Mesendoderm (in vitro differentiated cells): ENCODE results near the gene ZFYVE1.
"Not testable (repeated sequence)": the region's sequence is repeated elsewhere in the genome, so short reads cannot be mapped to it uniquely, and the experiment has no call there.

Source experiments
- DNase-seq: peaks from one replicate; pipeline ENCODE4 v3.0.0; 2013
- H2AK5ac ChIP-seq: 2 replicates; pipeline ENCODE4 v1.6.1; 2013; ENCODE audit warnings: low read length, inconsistent platforms
- H2BK120ac ChIP-seq: 2 replicates; pipeline ENCODE4 v1.6.1; 2013; ENCODE audit warnings: low read depth, mild to moderate bottlenecking, low read length, moderate library complexity, mixed read lengths
- H2BK15ac ChIP-seq: replicated peaks from 2 replicates; pipeline ENCODE4 v1.6.1; 2013; ENCODE audit warnings: low read depth, mild to moderate bottlenecking, moderate library complexity
- H2BK5ac ChIP-seq: 2 replicates; pipeline ENCODE4 v1.6.1; 2013; ENCODE audit warnings: low read length, inconsistent platforms
- H3K18ac ChIP-seq: 2 replicates; pipeline ENCODE4 v1.6.1; 2013; ENCODE audit warnings: mild to moderate bottlenecking, low read length, mixed read lengths
- H3K23ac ChIP-seq: one replicate; pipeline ENCODE4 v1.6.1; 2013; ENCODE audit warnings: low read length
- H3K27ac ChIP-seq: 2 replicates; pipeline ENCODE4 v1.5.1; 2013; ENCODE audit warnings: low read depth, mild to moderate bottlenecking, inconsistent platforms, low read length, moderate library complexity
- H3K27me3 ChIP-seq: 2 replicates; pipeline ENCODE4 v1.6.1; 2013; ENCODE audit warnings: low read length, control low read depth, mild to moderate bottlenecking, inconsistent platforms; ENCODE audit not compliant: insufficient read depth, poor library complexity
- H3K36me3 ChIP-seq: 2 replicates; pipeline ENCODE4 v1.6.1; 2013; ENCODE audit warnings: low read length, inconsistent platforms; ENCODE audit not compliant: control insufficient read depth, insufficient read depth
- H3K4ac ChIP-seq: one replicate; pipeline ENCODE4 v1.6.1; 2013; ENCODE audit warnings: low read depth, mild to moderate bottlenecking, low read length, moderate library complexity
- H3K4me1 ChIP-seq: 2 replicates; pipeline ENCODE4 v1.6.1; 2013; ENCODE audit warnings: low read depth, low read length, inconsistent platforms; ENCODE audit not compliant: control insufficient read depth
- H3K4me2 ChIP-seq: 2 replicates; pipeline ENCODE4 v1.6.1; 2013; ENCODE audit warnings: low read length
- H3K4me3 ChIP-seq: 2 replicates; pipeline ENCODE4 v1.5.1; 2013; ENCODE audit warnings: mild to moderate bottlenecking, low read length
- H3K56ac ChIP-seq: one replicate; pipeline ENCODE4 v1.6.1; 2013; ENCODE audit warnings: low read length
- H3K79me1 ChIP-seq: 2 replicates; pipeline ENCODE4 v1.6.1; 2013; ENCODE audit warnings: low read length, inconsistent platforms
- H3K79me2 ChIP-seq: 2 replicates; pipeline ENCODE4 v1.6.1; 2013; ENCODE audit warnings: mild to moderate bottlenecking, low read length; ENCODE audit not compliant: control insufficient read depth, insufficient read depth
- H3K9ac ChIP-seq: 2 replicates; pipeline ENCODE4 v1.6.1; 2013; ENCODE audit warnings: low read length, inconsistent platforms
- H4K5ac ChIP-seq: one replicate; pipeline ENCODE4 v1.6.1; 2013; ENCODE audit warnings: low read length
- H4K8ac ChIP-seq: one replicate; pipeline ENCODE4 v1.6.1; 2013; ENCODE audit warnings: low read depth, mild to moderate bottlenecking, control low read depth, low read length, moderate library complexity
- WGBS: extraction: QIAGEN DNeasy Blood & Tissue Kit; methylation state at CpG from one replicate; pipeline ENCODE4 v1.1.7; 2013; ENCODE audit warnings: low lambda C conversion rate, missing lambda C conversion rate; ENCODE audit not compliant: insufficient coverage; ENCODE audit errors: extremely low coverage; 5-methylcytosine and 5-hydroxymethylcytosine counted together

The ZFYVE1 gene

GRCh38 chr14:72961579-72962335 is 65.1 kb downstream of the ZFYVE1 start:
- H3K56ac ChIP-seq: no peak overlapping the region
- H4K5ac ChIP-seq: no peak overlapping the region
- no peak overlapping the region for H4K8ac ChIP-seq
- no CpG with 5 or more reads among the region's 10 CpGs for WGBS
- H3K4me2 ChIP-seq: no peak overlapping the region
- H2BK120ac ChIP-seq: no peak overlapping the region
- no peak overlapping the region for H3K18ac ChIP-seq
- no peak overlapping the region for H3K27ac ChIP-seq
- H2BK15ac ChIP-seq: no peak overlapping the region
- H3K36me3 ChIP-seq: peaks cover 5% of the 10 kb centered on the region
- DNase-seq: peak; percentile 44
- no peak overlapping the region for H2BK5ac ChIP-seq
- no peaks in the 10 kb centered on the region for H3K79me1 ChIP-seq
- H3K9ac ChIP-seq: no peak overlapping the region
- no peaks in the 10 kb centered on the region for H3K4me1 ChIP-seq
- H3K4ac ChIP-seq: no peak overlapping the region
- H3K4me3 ChIP-seq: no peak overlapping the region
- H2AK5ac ChIP-seq: no peak overlapping the region
- H3K27me3 ChIP-seq: no peaks in the 10 kb centered on the region
- H3K23ac ChIP-seq: no peak overlapping the region
- no peaks in the 10 kb centered on the region for H3K79me2 ChIP-seq

GRCh38 chr14:72961016-72961415 is 65.9 kb downstream of the ZFYVE1 start:
- H3K4ac ChIP-seq, H4K5ac ChIP-seq: not testable (repeated sequence)
- WGBS: no CpG with 5 or more reads among the region's 4 CpGs

GRCh38 chr14:72958548-72958947 is 68.4 kb downstream of the ZFYVE1 start:
- Histone ChIP-seq H3K4me2 (no peak overlapping the region), H3K23ac (no peak overlapping the region), H2BK15ac (no peak overlapping the region), H3K9ac (no peak overlapping the region), H3K36me3 (peaks cover 7% of the 10 kb centered on the region), H4K8ac (no peak overlapping the region), H3K56ac (no peak overlapping the region), H3K4me1 (no peaks in the 10 kb centered on the region), H2BK120ac (no peak overlapping the region), H3K79me2 (no peaks in the 10 kb centered on the region), H3K18ac (no peak overlapping the region), H3K4ac (no peak overlapping the region), H3K79me1 (no peaks in the 10 kb centered on the region), H3K27me3 (no peaks in the 10 kb centered on the region), H2BK5ac (no peak overlapping the region), H4K5ac (no peak overlapping the region), H3K27ac (no peak overlapping the region), H3K4me3 (no peak overlapping the region), H2AK5ac (no peak overlapping the region)
- WGBS: no CpG with 5 or more reads among the region's 15 CpGs
- DNase-seq: no peak

More at GRCh38 chr14:72961016-72961415, 65.9 kb downstream of the ZFYVE1 start:
- H3K18ac ChIP-seq, H3K79me1 ChIP-seq, H3K36me3 ChIP-seq, H3K27me3 ChIP-seq, H2BK120ac ChIP-seq, H2AK5ac ChIP-seq, H3K4me3 ChIP-seq, DNase-seq, H2BK15ac ChIP-seq, H3K9ac ChIP-seq, H3K56ac ChIP-seq, H3K79me2 ChIP-seq, H3K4me2 ChIP-seq, H3K23ac ChIP-seq, H2BK5ac ChIP-seq, H4K8ac ChIP-seq, H3K4me1 ChIP-seq, H3K27ac ChIP-seq: not testable (repeated sequence)

GRCh38 chr14:72957213-72957612 is 69.7 kb downstream of the ZFYVE1 start:
- Histone ChIP-seq H3K36me3 (peaks cover 7% of the 10 kb centered on the region), H2BK15ac (no peak overlapping the region), H2BK5ac (no peak overlapping the region), H3K4ac (no peak overlapping the region), H3K79me2 (no peaks in the 10 kb centered on the region), H3K23ac (no peak overlapping the region), H3K18ac (no peak overlapping the region), H2AK5ac (no peak overlapping the region), H4K8ac (no peak overlapping the region), H3K4me2 (no peak overlapping the region), H2BK120ac (no peak overlapping the region), H3K56ac (no peak overlapping the region), H3K9ac (no peak overlapping the region), H3K4me1 (no peaks in the 10 kb centered on the region), H4K5ac (no peak overlapping the region), H3K27me3 (no peaks in the 10 kb centered on the region), H3K27ac (no peak overlapping the region), H3K4me3 (no peak overlapping the region), H3K79me1 (no peaks in the 10 kb centered on the region)
- DNase-seq: no peak
- no CpG with 5 or more reads among the region's 3 CpGs for WGBS

GRCh38 chr14:72956741-72957140 is 70.2 kb downstream of the ZFYVE1 start:
- H4K8ac ChIP-seq, H3K18ac ChIP-seq, H3K4me2 ChIP-seq, H3K79me1 ChIP-seq, H3K4me1 ChIP-seq, H3K4me3 ChIP-seq, H2AK5ac ChIP-seq, DNase-seq, H3K4ac ChIP-seq, H3K23ac ChIP-seq, H4K5ac ChIP-seq, H3K36me3 ChIP-seq, H3K56ac ChIP-seq, H3K79me2 ChIP-seq, H2BK15ac ChIP-seq, H3K9ac ChIP-seq, H2BK5ac ChIP-seq, H3K27me3 ChIP-seq, H2BK120ac ChIP-seq, H3K27ac ChIP-seq: not testable (repeated sequence)
- no CpG with 5 or more reads among the region's 9 CpGs for WGBS

- Histone ChIP-seq H3K4ac (no peak overlapping the region), H3K9ac (no peak overlapping the region), H4K5ac (no peak overlapping the region), H2BK15ac (no peak overlapping the region), H3K23ac (no peak overlapping the region), H3K4me1 (no peaks in the 10 kb centered on the region), H2AK5ac (no peak overlapping the region), H2BK120ac (no peak overlapping the region), H3K36me3 (peaks cover 2% of the 10 kb centered on the region), H3K79me2 (no peaks in the 10 kb centered on the region), H3K79me1 (no peaks in the 10 kb centered on the region), H3K27ac (no peak overlapping the region), H3K56ac (no peak overlapping the region), H3K18ac (no peak overlapping the region), H3K4me2 (no peak overlapping the region), H3K4me3 (no peak overlapping the region), H4K8ac (no peak overlapping the region), H3K27me3 (no peaks in the 10 kb centered on the region), H2BK5ac (no peak overlapping the region)
- no CpG with 5 or more reads among the region's 3 CpGs for WGBS
- no peak for DNase-seq
These were observed 74.7 kb downstream of the ZFYVE1 start for GRCh38 chr14:72952171-72952570.
